Myocyte (in vitro differentiated cells): ENCODE results near the gene PPIL1. TPM values are rescaled to one million over a fixed set of nuclear protein-coding genes. Genes with fewer than 3 reads are reported as not detected.

Experiments
- DNase-seq: peaks from one replicate; pipeline ENCODE4 v3.0.0-alpha.2; 2012; ENCODE audit warnings: low read depth
- total RNA-seq: library from RNA; depleted of rRNA; stranded (reverse); fragments of >200 nt; gene quantifications from 2 replicates; pipeline ENCODE4 v1.2.3, GENCODE V29; 2014

PPIL1 gene
- total RNA-seq, 1 donor from 2014 or later, result 31.3 TPM

- no peak for DNase-seq
These were observed 18.9 kb downstream of the PPIL1 start for GRCh38 chr6:36855750-36856149.

- DNase-seq, result peak; percentile 68
These were observed 21.3 kb downstream of the PPIL1 start for GRCh38 chr6:36853325-36853724.

DNA sequence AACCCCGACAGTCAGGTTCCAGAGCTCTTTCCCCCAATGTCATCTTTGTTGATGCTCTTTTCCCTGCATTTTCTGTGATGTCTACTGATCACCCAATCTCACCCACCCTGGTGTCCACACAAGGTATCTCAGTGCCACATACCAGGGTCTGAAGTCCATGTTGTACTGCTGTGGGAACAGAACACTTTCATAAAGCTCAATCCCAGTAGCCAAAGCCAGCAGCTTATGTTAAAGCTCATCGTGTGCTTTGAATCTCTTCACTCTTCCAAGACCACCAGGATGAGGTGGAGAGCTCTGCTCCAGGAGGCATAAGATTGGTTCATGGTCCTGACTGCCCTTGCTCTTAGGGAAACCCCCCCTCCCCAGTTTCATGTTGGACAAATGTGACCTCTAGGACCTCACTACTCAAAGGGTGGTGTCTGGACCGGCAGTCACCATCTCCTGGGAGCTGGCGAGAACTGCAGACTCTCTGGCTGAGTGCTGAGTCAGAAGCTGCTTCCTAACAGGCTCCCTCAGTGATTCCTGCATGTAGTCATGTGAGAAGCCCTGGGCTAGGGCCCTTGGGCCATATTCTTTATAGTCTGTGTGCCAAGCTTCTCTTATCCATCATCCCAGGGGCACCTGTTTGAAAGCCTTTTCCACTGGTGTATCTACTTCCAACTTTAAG lies 22.0 kb downstream of the PPIL1 start:
- DNase-seq, result peak; percentile 59

GRCh38 chr6:36851626-36852025 lies 23.0 kb downstream of the PPIL1 start:
- no peak for DNase-seq

- peak; percentile 80 for DNase-seq
These were observed 23.4 kb downstream of the PPIL1 start for GRCh38 chr6:36851149-36851614.

DNA sequence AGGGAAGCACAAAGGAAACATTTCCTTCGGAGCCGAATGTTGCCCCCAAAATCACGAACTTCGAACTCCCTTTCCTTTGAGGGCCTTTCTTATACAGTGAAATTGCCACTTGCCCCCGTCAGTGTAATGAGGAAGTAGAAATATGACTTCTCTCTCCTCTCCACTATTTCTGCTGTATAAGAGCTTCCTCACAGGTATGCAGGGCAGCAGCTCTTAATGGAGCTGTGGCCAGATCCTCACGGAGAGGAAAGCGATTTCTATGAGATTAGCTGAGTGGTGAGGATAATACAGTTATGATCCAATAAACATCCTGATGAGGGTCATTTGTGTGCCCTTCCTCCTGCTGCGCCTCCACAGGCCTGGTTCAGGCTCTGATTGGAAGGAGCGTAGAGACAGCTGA lies 24.6 kb downstream of the PPIL1 start:
- DNase-seq, result no peak

- DNase-seq, result no peak
These were observed 25.8 kb downstream of the PPIL1 start for GRCh38 chr6:36848658-36849441.

GRCh38 chr6:36847991-36848390 lies 26.6 kb downstream of the PPIL1 start:
- no peak for DNase-seq

- DNase-seq, result no peak
These were observed 27.5 kb downstream of the PPIL1 start for GRCh38 chr6:36847152-36847551.

GRCh38 chr6:36845233-36845632 lies 29.4 kb downstream of the PPIL1 start:
- no peak for DNase-seq

- no peak for DNase-seq
These were observed 30.1 kb downstream of the PPIL1 start for GRCh38 chr6:36844232-36845170.

DNA sequence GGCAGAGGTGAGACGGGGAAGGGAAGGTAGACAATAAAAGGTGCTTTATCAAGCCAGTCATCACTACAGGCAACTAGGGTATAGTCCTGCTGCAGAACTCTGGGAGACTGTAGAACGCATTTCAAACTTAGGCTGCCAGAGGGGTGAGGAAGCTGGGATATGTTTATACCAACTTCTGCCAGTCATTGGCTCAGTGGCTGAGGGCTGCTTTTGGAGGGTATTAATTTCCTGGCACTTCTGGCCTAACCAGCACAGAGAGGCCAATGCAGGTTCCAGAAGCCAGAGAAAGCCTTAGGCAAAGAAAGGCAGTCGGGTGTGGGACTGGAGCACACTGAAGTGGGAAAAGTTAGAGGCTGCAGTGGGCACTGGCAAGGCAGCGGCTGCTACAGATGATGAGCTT lies 31.4 kb downstream of the PPIL1 start:
- DNase-seq, result no peak

GRCh38 chr6:36841756-36842155 lies 32.8 kb downstream of the PPIL1 start:
- DNase-seq, result no peak

- DNase-seq, result no peak
These were observed 33.9 kb downstream of the PPIL1 start for GRCh38 chr6:36840432-36841403.

GRCh38 chr6:36839749-36840431 lies 34.7 kb downstream of the PPIL1 start:
- DNase-seq, result no peak

- DNase-seq, result no peak
These were observed 35.5 kb downstream of the PPIL1 start, which contains the start of gene CPNE5 for GRCh38 chr6:36838896-36839748. TSS of gene CPNE5 (minus strand) at chr6:36839444. CDS start at chr6:36839377, 67 bp downstream.

DNA sequence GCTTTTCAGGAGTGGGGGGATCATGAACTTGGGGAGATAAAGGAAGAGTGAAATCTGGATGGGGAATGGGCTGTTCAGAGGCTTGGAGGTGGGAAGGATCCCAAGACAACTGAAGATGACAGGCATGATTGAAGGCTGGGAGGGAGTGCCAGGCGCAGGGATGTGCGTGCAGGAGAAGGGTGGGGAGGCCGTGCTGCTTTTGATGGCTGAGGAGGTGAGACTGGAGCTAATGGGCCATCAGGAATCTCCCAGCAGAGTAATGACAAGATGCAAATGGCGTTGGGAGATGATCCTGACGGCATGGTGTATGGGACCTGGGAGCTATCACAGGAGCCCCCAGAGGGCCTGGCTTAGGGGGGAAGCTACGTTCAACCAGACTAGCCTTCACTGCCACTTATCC lies 36.9 kb downstream of the PPIL1 start:
- DNase-seq, result no peak

- no peak for DNase-seq
These were observed 37.6 kb downstream of the PPIL1 start for GRCh38 chr6:36837022-36837339.
